ENCODE results near the gene CYB5B.

CYB5B gene

DNA sequence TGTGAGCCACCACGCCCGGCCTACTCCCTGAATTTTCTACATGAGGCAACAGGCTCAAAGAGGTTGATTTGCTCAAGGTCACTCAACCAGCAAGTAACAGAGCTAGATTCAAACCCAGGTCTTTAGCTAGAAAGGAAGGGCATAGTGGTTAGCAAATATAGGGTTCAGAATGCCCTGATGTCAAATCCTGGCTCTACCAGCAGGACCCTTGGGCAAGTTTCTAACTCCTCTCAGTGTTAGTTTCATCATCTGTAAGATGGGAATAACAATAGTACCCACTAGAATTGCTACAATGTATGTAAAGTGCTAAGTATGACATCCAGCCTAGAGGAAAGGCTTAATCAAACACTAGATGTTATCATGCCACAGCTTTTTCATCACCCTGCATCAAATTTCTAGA lies 19.1 kb upstream of the CYB5B start:
- H3K9me3 ChIP-seq = no peaks in the 10 kb centered on the region
- H3K27me3 ChIP-seq = no peaks in the 10 kb centered on the region
- H3K36me3 ChIP-seq = no peaks in the 10 kb centered on the region
- no peak overlapping the region for H3K27ac ChIP-seq
- TF ChIP-seq CTCF (IDR thresholded peaks at IDR 0.05) = no peak
- peaks cover 0 to 5% of the 10 kb centered on the region in 2 experiments for H3K4me1 ChIP-seq (ENCODE audit: control insufficient read depth in 1 of 2, insufficient read depth in 1 of 2, low read depth in 1 of 2, low read length in 1 of 2)
- H3K4me3 ChIP-seq (ENCODE audit: low read depth in 1 of 2, low read length in 1 of 2) = no peak overlapping the region

DNA sequence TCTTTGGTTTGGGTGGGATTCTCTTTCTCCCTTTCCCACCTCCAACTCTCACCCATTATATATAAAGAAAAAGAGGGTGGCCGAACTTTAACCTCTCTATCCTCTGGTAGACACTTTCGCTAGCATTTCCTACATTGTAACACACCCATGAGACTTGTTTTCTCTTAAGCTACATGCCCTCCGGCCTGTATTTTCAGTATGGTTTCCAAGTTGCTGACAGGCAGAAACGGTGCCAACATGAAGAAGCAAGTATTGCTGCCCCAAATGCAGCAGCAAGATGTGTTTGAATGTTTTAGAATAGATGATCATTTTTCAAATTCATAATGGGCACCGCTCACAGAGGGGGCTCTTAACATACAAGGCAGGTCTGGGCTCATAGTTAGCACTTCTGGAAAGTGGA lies 18.7 kb upstream of the CYB5B start:
- Histone ChIP-seq H3K36me3 (no peaks in the 10 kb centered on the region), H3K27ac (no peak overlapping the region), H3K4me3 (ENCODE audit: low read depth in 1 of 2, low read length in 1 of 2) (no peak overlapping the region), H3K27me3 (no peaks in the 10 kb centered on the region), H3K4me1 (ENCODE audit: control insufficient read depth in 1 of 2, insufficient read depth in 1 of 2, low read depth in 1 of 2, low read length in 1 of 2) (peaks cover 0 to 5% of the 10 kb centered on the region in 2 experiments), H3K9me3 (no peaks in the 10 kb centered on the region)
- TF ChIP-seq CTCF (IDR thresholded peaks at IDR 0.05) = no peak

GRCh38 chr16:69406780-69407331 lies 17.6 kb upstream of the CYB5B start:
- H3K27me3 ChIP-seq = no peaks in the 10 kb centered on the region
- no peak overlapping the region for H3K4me3 ChIP-seq (ENCODE audit: low read depth in 1 of 2, low read length in 1 of 2)
- TF ChIP-seq CTCF (IDR thresholded peaks at IDR 0.05) = no peak
- no peak overlapping the region for H3K27ac ChIP-seq
- H3K9me3 ChIP-seq = no peaks in the 10 kb centered on the region
- H3K36me3 ChIP-seq = no peaks in the 10 kb centered on the region
- peaks cover 0 to 5% of the 10 kb centered on the region in 2 experiments for H3K4me1 ChIP-seq (ENCODE audit: control insufficient read depth in 1 of 2, insufficient read depth in 1 of 2, low read depth in 1 of 2, low read length in 1 of 2)

GRCh38 chr16:69407702-69408323 lies 16.6 kb upstream of the CYB5B start:
- Histone ChIP-seq H3K36me3 (no peaks in the 10 kb centered on the region), H3K4me1 (ENCODE audit: control insufficient read depth in 1 of 2, insufficient read depth in 1 of 2, low read depth in 1 of 2, low read length in 1 of 2) (no peaks in the 10 kb centered on the region), H3K27ac (no peak overlapping the region), H3K9me3 (no peaks in the 10 kb centered on the region), H3K4me3 (ENCODE audit: low read depth in 1 of 2, low read length in 1 of 2) (no peak overlapping the region), H3K27me3 (no peaks in the 10 kb centered on the region)
- TF ChIP-seq CTCF (IDR thresholded peaks at IDR 0.05) = no peak

GRCh38 chr16:69408475-69408874 lies 15.9 kb upstream of the CYB5B start:
- Histone ChIP-seq H3K4me3 (ENCODE audit: low read depth in 1 of 2, low read length in 1 of 2) (no peak overlapping the region), H3K27ac (no peak overlapping the region), H3K36me3 (no peaks in the 10 kb centered on the region), H3K27me3 (no peaks in the 10 kb centered on the region), H3K4me1 (ENCODE audit: control insufficient read depth in 1 of 2, insufficient read depth in 1 of 2, low read depth in 1 of 2, low read length in 1 of 2) (no peaks in the 10 kb centered on the region), H3K9me3 (no peaks in the 10 kb centered on the region)
- no peak for TF ChIP-seq CTCF (IDR thresholded peaks at IDR 0.05)
